ENCODE data around the gene PTPN7. TPM values are rescaled to one million over a fixed set of nuclear protein-coding genes. Genes with fewer than 3 reads are reported as not detected.

Gene PTPN7
- total and polyA plus RNA-seq, 10 of the 15 experiments (the other 5 are each of a cell fraction or from before 2014, with no cell fraction given): 7.9 to 117 (median 102) TPM

- no peak for TF ChIP-seq RELB (IDR thresholded peaks at IDR 0.05; ENCODE audit: low read depth)
- no peak for TF ChIP-seq SMC3 (IDR thresholded peaks at IDR 0.05; ENCODE audit: borderline replicate concordance, low read length)
- no peak for TF ChIP-seq YY1 (IDR thresholded peaks at IDR 0.05; ENCODE audit: low read depth, low read length)
- no peak for TF ChIP-seq ELK1 (IDR thresholded peaks at IDR 0.05; ENCODE audit: low read depth, low read length)
- peak in 1 of 2 experiments; percentile 51; a peak in 2 of 4 replicates for TF ChIP-seq BHLHE40 (IDR thresholded peaks at IDR 0.05; ENCODE audit: borderline replicate concordance in 1 of 2, low read depth in 2 of 2, low read length in 1 of 2)
- no peak for TF ChIP-seq CHD2 (IDR thresholded peaks at IDR 0.05; ENCODE audit: borderline replicate concordance, low read depth, low read length)
- TF ChIP-seq NR2F1 (conservative IDR thresholded peaks at IDR 0.05): 0 out of 2 replicates have a peak, but pooled peaks have one; percentile 32
- TF ChIP-seq GATAD2B (conservative IDR thresholded peaks at IDR 0.05; ENCODE audit: low read depth): peak; percentile 43; the same call in 1 of the 2 replicates
- TF ChIP-seq PRDM15 (CRISPR knock-in tag; IDR thresholded peaks at IDR 0.05): no peak
- TF ChIP-seq NFIC (IDR thresholded peaks at IDR 0.05; ENCODE audit: low read depth, low read length): no peak
- TF ChIP-seq ZNF274 (IDR thresholded peaks at IDR 0.05; ENCODE audit: insufficient read depth, insufficient read length): no peak
- TF ChIP-seq RAD51 (IDR thresholded peaks at IDR 0.05): no peak
- no peak for TF ChIP-seq EED (IDR thresholded peaks at IDR 0.05; ENCODE audit: low read depth)
- no peak for TF ChIP-seq SUZ12 (IDR thresholded peaks at IDR 0.05; ENCODE audit: unreplicated experiment)
- no peak for TF ChIP-seq BCL11A (IDR thresholded peaks at IDR 0.05; ENCODE audit: low read depth, low read length)
- no peak for TF ChIP-seq ZBED1 (IDR thresholded peaks at IDR 0.05; ENCODE audit: borderline replicate concordance)
- TF ChIP-seq TCF3 (IDR thresholded peaks at IDR 0.05; ENCODE audit: borderline replicate concordance, insufficient read depth, low read depth, low read length): 0 out of 2 replicates have a peak, but pooled peaks have one; percentile 11
- no peak for TF ChIP-seq ZBTB33 (IDR thresholded peaks at IDR 0.05)
Measured at GRCh38 chr1:202144402-202145067, 15.9 kb downstream of the PTPN7 start, which contains the start of gene ARL8A (continued).
